OCI-LY1 (cell line): ENCODE results near the gene GPR142.

ENCODE experiments used
- CTCF ChIP-seq: fragments of 200-600 bp; sonication (generic), shearing (Covaris generic); IDR thresholded peaks from 2 replicates; pipeline ENCODE4 v1.5.1; 2017; ENCODE audit warnings: mild to moderate bottlenecking, antibody characterized with exemption, low read length, moderate library complexity, mixed read lengths
- EZH2 ChIP-seq: fragments of 200-600 bp; sonication (generic), shearing (Covaris generic); IDR thresholded peaks from 2 replicates; pipeline ENCODE4 v1.8.0; 2017; ENCODE audit warnings: borderline replicate concordance, mixed run types, mild to moderate bottlenecking, antibody characterized with exemption, low read length, moderate library complexity, mixed read lengths

GRCh38 chr17:74390680-74391653 lies 23.7 kb downstream of the GPR142 start:
- TF ChIP-seq CTCF (no peak), EZH2 (no peak)
